Amygdala (tissue), 56 donors: ENCODE measurements around the gene EPS8.
A peak's percentile ranks its signal among the peaks of the same experiment; 100 is the strongest.

ENCODE experiments used
- DNase-seq, 56 donors: peaks; one replicate each; lab custom pipeline; 2025; lab: John Stamatoyannopoulos, UW

EPS8 gene

GRCh38 chr12:15669256-15669948 lies 119.8 kb downstream of the EPS8 start:
- DNase-seq, result no peak

DNA sequence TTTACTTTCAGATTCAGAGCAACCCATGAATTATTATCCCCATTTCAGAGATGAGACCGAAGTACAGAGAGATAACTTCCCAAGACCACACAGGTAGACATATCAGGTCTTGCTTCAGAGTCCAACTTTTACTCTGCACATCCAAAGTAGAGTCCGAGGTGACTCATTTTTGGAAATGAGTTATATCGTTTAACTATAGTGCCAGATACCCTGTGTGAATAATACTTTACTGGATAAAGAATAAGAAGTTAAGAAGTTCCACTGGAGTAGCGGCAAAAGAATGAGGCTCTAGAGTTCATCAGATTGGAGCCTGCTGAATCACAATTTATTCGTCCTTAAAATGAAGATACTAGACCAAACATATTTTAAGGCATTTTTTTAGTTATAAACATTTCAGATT lies 124.7 kb downstream of the EPS8 start:
- DNase-seq, result no peak

DNA sequence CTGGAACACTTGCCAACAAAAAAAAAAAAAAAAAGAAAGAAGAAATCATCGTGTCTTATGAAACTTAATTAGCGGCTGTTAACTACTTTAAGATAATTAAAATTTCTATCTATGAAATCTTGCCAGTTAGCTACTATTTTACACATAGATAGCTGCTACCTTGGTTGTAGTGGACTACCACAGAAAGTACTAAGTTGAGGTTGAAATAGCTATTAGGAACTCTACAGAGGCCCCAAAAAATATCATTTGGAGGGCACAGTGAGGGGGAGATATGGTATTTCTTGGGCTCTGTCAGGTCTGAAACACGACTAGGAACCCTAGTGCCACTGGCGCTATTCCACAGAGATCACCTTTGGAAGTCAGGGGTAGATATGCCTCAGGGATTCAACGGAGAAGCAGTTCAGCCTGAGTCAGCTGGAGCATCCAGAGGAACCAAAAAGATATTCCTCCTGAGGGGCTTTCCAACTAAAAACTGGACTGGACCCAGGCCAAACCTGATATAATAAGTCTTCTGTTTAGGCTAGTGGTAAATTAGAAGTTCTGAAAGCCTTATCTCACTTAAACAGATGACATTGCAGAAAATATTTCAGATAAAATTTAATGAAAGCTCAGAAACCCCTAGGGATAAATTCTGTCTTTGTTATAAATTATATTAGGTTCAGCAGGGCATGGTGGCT lies 126.1 kb downstream of the EPS8 start:
- DNase-seq, result no peak

GRCh38 chr12:15662303-15662980 lies 126.7 kb downstream of the EPS8 start:
- DNase-seq, result no peak

- DNase-seq, result no peak
These were observed 137.8 kb downstream of the EPS8 start for GRCh38 chr12:15651371-15651770.

DNA sequence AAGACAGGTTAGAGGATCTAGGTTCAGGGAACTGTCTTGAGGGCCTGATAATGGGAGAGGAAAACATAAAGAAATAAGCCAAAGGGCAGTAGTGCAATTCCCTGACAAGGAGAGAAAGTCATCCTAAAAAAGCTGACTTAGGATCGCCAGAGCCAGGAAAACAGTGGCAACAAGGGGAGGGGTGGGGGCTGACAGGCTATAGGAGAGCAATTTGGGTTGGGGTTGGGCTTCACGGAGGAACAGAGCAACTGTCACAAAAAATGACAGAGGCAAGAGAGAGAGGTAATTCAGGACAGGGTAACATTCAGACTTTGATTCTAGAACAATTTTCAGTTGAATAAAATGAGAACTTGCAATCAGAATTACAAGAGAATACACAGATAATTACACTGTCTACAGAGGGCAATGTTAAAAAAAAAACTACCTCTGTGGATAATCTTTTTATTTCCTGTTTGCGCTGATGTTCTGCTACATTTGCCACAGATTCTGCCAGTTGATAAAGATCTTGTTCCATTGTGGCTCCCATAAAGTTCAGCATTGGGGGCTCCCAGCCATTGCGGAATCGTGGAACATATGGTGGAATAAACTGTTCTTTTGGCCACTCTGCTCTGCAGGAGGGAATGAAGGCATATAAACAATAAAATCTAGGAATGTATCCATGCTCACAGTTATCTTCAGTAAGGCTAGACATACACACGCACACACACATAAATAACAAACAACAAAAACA lies 138.6 kb downstream of the EPS8 start:
- no peak for DNase-seq

DNA sequence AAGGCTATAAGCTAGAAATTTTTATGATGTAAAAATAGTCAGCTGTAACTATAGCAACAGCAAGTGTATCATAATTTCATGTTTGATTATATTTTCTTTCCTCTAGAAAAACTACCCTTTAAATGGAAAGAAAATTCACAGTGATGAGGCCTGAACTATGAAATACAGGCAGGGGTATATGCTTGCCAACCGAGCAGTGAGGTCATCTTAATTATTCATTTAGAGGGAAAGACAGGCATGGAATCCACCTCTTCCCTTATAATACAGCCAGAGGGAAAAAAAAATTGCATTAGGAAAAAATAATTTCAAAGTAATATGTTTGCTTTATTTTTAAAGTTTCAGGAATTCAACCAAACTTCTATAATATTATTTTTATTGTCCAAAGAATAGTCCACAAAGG lies 139.8 kb downstream of the EPS8 start:
- no peak for DNase-seq

DNA sequence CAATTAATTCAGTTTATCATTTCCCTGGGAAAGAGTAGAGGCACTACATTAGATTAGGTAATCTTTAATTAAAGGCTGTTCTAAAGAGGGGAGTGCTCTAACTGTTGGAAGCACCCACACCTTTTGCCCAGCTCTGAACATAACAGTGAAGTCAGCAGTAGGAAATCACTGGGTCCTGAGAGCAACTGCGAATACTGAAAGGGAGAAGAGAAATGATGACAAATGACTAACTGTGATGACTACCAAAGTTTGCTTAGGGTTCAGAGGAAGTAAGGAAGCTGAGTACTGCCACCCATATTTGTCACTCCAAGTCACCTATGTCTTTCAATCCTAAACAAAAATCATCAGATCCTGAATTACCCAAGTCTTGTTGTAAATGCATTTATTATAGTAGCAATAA lies 140.6 kb downstream of the EPS8 start:
- no peak for DNase-seq

DNA sequence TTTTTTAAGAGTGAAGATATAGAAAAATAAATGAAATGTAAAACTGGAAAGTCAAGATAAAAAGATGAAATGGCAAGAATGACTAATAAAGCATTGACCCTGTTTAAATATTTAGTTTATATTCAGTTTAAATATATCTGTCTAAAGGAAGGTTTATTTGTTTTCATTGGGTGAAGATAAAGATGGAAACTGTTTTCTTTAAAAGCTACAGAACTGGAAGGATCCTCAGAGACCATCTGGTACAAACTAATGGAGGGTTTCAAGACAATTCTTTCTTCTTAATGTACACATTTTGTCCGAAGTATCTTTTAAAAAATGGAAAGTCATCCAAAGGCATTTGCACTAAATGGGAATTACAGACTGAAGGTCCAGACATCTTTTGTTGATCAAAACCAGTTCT lies 142.6 kb downstream of the EPS8 start:
- DNase-seq, result no peak

DNA sequence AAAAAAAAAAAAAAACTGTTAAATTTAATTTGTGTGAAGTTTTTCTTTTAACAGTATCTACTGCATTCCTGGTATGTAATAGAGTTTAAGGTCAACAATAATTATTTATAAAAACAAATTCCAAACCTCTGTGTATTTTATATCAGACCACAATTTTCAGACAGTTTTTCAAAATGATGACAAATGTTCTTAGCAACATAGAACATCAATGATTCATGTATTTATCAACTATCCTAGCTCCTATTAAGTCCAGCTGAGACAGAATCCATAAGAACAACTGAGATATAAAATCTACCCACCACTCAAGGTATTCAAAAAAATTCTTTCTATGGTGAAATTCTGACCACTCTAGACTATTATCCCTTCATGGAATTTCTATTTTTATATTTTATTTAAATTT lies 144.5 kb downstream of the EPS8 start:
- no peak for DNase-seq

GRCh38 chr12:15638231-15638630 lies 151.0 kb downstream of the EPS8 start:
- DNase-seq, result no peak

DNA sequence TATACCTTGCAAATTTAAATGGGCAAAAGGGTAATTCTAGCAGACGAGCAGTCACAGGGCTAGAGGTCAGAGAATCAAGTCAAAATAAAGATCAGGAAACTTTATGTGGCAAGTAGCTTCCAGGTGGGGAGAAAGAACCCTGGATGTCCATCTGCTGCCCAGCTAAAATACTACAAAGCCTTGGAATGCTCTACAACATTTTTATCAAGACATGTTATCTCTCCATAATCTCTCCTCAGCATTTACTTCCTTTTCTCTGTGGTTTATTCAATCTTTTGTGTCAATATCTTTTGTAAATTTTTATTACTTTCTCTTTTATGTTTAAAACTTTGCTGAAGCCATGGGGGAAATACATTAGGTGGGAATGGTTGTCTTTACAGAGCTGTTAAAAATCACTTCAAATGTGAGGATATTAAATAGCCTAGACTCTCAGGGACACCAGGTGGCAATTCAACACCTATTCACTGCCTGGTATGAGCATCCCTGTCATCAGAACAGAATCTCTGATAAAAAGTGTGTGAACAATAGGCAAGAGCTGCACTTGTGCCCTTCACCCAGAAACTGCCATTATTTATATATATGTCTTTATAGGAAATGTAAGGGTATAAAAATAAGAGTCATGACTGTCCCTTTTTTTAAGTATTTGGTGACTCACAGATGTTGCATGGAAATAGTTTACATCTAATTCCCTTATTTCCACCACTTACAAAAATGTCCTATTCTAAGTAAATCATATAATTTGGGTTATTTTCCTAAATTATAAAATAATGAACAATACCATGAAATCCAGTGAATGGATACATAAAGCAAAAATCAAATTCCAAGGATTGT lies 152.9 kb downstream of the EPS8 start:
- DNase-seq, result no peak

DNA sequence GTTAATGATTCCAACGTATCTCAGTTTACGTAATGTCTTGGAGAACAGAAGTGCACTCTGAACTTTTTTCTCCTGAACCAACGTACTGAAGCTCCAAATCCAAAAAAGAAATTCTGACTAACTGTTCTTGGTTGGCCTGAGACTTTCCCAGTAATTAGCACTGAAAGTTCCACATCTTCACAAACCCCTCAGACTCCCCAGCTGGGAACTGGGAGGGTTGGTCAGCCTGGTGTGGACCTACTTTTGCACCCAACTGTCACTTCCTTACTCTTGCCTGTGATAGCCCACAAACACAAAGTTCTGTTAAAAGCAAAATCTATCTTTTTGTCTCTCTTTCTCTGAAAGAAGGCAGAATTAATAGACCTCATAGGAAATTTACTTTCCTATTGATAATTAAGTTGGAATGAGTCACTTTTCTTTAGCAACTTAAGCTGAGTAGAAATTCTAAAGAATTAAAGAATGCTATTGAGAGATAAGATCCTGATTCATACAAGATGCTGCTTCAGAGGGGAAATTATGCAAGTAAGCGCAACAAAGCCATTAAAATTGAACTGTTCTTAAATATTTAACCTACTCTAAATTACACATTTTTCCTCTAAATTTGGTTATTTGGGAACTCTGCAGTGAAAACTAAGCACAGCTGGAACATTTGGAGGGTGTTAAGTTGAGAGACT lies 155.0 kb downstream of the EPS8 start:
- DNase-seq, result no peak

DNA sequence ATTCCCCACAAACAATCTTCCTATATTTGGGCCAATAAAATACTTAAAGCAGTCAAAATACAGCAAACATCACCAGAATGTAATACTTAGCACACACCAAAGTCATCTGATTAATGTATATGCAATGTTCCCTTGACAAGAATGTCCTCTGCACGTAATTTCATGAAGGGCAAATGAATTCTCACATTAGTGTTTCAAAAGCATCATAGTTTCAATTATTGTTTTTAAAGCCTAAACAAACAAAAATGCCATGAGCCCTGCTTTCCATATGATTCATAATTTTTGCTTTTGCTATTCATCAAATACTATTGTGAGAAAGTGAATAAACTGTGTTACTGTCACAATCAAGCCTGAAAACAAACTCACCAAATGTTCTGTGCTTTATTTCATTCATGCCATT lies 156.0 kb downstream of the EPS8 start:
- DNase-seq, result no peak

DNA sequence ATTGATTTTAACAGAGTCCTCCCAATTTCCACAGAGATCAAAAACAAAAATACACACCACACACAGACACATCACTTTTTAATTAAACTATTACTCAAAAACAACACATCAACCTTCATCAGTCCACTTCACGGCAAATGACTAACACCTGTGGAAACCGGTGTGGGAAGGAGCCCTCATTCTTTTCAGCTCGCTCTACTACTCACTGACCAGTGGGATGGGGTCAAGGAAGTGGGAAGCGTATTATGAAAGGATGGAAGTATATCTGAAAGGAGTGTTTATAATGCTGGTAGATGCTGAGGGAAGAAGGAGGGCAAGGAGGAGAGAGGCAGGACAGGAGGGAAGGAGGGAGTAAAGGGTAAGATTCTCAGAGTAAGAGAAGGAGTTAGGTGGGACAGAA lies 156.5 kb downstream of the EPS8 start:
- no peak for DNase-seq

- no peak for DNase-seq
These were observed 158.0 kb downstream of the EPS8 start for GRCh38 chr12:15631007-15631715.

DNA sequence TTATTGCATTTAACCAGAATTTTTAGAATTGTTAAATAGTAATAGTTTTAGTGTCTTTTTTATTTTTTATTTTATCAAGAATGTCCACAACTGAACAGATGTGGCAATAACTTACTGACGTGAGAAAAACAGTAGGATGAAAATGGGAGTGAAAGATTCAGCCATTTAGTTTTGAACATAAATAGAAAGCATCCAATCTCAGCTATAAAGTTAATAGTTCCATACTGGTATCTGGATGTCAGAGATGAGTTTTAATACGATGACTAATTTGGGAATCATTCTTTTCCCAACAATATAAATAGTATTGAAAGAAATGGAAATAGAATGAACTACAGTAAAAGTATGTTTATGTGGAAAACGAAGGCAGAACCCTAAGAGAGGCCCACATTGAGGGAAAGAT lies 159.4 kb downstream of the EPS8 start:
- no peak for DNase-seq

- DNase-seq, result peak in 3 of 56 donors; percentile 1 to 15 (median 4)
These were observed 160.1 kb downstream of the EPS8 start for GRCh38 chr12:15629108-15629507.
